GM18502 (cell line): ENCODE measurements around the gene NAA35.
"Not testable (repeated sequence)": the region's sequence is repeated elsewhere in the genome, so short reads cannot be mapped to it uniquely, and the experiment has no call there.

ENCODE experiments used
- ATAC-seq: cut with Tn5 transposase; IDR thresholded peaks from one replicate; pipeline ENCODE4 v1.9.1; 2021; ENCODE audit warnings: mild to moderate bottlenecking; ENCODE audit not compliant: unreplicated experiment, poor library complexity

NAA35 gene

DNA sequence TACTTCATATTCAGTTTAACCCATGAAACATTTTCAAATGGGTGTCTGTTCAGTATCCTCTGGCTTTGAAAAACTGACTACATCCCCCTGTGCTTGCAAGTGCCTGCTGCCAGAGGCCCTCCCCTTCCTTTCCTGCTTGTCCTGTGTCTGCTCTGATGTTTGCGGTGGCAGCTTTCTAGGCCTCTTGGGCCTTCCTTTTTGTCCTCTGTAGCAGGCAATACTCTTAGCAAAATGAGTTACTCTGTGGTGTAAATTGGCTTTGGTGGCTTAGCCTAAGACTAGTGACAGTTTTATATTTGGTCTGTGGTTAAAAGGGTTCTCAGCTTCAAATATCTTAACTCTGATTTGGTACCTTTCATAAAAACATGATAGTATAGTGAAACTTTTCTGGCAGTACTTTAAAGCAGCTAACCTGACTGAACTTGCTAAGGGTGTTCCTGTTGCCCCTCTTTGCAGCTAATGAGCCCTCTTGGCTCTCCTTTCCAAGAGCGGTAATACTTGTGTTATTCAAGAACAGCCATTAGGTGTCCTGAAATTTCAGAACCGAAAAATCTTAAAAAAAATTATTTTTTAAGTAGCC lies 81.8 kb downstream of the NAA35 start:
- ATAC-seq: no peak

DNA sequence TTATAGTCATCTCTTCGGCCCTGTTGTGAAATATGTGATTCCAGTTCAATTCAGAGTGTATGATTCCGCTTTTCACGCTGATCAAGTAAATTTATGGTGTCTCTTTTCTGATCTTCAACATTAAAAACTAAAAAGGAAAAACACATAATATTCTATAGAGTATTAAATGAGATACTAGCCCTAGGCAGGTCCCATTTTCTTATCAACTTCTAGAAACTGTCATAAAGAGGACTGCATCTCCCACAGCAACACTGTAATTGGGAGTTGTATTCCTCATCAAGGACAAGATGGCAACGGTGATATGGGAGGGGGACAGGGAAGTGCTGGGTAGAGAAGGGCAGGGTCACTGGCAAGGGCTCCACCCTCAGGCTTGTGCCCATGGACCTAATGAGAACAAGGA lies 86.8 kb downstream of the NAA35 start:
- ATAC-seq: no peak

DNA sequence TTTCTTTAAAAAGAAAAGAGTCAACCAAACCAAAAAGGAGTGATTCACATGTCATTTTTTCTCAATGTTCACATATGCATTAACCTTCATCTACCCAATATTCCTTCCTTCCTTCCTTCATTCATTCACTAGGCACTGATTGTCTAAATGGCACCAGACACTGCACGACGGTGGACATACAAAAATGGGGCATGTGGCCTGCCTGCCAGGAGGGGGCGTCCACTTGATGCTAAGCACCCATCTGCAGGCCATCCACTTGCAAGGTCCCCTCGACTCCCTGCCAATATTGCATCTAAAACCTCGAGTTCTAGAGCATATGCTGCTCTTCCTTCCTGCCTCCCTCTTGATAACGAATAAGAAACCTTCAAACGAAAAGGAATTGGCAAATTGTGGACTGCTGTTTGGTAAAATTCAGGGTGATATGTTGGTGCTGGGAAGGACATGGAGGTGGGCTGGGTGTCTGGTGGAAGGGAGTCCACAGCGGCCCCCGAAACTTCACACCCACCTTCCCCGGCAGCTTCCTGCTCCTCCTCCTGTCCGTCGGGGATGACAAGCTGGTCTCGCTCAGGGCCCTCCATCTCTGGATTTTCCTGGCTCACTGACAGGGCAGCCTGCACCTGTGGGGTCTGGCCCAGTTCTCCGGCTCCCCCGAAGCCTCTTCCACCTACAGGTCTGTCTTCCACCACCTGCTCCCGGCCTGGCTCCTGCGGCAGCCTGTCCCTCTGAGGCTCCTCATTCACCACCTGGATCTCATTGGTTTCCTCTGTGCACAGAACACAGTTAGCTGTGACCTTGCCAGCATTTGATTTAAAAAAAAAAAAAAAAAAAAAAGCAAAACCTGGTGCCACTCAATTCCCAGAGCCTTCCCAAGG lies 94.2 kb downstream of the NAA35 start:
- no peak for ATAC-seq

DNA sequence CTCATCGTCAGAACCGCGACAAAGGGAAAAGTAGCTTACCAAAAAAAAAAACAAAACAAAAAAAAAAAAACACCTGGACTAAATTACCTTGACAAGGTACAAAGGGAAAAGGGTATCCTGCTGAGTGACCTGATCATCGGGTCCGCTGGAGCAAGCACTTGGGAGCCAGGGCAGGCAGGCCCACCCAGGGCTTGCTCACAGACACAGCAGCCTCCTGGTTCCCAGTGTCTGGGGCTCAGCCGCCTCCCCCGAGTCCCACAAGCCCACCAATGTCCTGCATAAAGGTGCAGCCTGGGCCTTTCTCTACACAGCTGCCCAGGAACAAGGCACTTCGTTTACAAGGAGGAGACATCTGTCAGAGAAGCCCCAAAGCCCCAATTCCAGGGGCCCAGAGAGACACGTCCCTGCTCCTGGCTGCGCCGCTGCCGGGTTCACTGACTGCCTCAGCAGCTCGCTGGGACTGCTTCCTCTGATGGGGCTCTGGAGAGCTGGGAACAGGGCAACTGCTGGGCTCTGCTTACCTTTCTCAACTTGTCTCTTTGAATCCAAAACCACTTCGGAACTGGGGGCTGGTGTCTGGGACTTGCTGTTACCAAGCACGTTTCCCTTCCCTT lies 95.0 kb downstream of the NAA35 start:
- no peak for ATAC-seq

DNA sequence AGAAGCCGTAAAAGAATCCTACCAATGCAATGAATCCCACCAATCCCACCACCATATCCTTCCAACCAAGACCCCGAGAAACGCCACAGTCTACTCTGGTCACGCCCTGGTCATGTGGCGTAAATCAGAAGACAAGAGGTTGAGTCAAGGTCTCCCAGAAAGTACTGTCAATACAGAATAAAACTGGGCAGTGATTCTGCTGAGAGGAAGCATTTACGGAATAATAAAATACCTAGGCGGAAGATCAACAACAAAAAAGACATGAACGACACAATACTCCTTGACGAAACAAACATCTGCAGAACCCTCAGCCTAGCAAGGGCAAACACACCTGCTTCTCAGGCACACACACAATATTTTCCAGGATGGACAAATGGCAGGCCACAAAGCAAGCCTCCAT lies 95.6 kb downstream of the NAA35 start:
- no peak for ATAC-seq

GRCh38 chr9:86039991-86040860 lies 99.3 kb downstream of the NAA35 start:
- no peak for ATAC-seq

GRCh38 chr9:86040861-86041155 lies 99.9 kb downstream of the NAA35 start:
- no peak for ATAC-seq

- no peak for ATAC-seq
Measured at GRCh38 chr9:86041311-86041741, 100.4 kb downstream of the NAA35 start.

GRCh38 chr9:86042199-86042978 lies 101.4 kb downstream of the NAA35 start:
- ATAC-seq: no peak

DNA sequence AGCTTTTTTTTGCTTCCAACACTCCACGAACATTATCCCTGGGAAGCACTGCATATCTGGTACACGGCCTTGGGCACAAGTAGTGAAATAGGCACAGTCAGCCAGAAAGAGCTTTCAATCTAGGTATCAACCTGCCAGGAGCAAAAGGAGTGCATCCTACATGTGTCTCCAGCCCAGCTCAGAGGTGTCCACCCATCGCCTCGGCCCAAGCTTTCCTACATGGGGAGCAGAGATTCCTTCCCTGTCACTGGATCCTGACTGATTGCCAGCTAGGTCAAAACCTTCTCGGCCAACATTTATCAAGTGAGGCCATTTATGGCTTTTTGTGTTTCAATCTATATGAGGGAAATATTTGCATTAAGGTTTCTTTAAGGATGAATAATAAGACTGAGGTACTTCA lies 102.6 kb downstream of the NAA35 start:
- ATAC-seq: no peak

GRCh38 chr9:86043999-86044398 lies 103.1 kb downstream of the NAA35 start:
- no peak for ATAC-seq

GRCh38 chr9:86045654-86046053 lies 104.7 kb downstream of the NAA35 start:
- no peak for ATAC-seq

GRCh38 chr9:86046071-86046636 lies 105.2 kb downstream of the NAA35 start:
- ATAC-seq: no peak

- ATAC-seq: no peak
Measured at GRCh38 chr9:86046930-86047341, 106.0 kb downstream of the NAA35 start.

- ATAC-seq: no peak
Measured at GRCh38 chr9:86047361-86047760, 106.4 kb downstream of the NAA35 start.

DNA sequence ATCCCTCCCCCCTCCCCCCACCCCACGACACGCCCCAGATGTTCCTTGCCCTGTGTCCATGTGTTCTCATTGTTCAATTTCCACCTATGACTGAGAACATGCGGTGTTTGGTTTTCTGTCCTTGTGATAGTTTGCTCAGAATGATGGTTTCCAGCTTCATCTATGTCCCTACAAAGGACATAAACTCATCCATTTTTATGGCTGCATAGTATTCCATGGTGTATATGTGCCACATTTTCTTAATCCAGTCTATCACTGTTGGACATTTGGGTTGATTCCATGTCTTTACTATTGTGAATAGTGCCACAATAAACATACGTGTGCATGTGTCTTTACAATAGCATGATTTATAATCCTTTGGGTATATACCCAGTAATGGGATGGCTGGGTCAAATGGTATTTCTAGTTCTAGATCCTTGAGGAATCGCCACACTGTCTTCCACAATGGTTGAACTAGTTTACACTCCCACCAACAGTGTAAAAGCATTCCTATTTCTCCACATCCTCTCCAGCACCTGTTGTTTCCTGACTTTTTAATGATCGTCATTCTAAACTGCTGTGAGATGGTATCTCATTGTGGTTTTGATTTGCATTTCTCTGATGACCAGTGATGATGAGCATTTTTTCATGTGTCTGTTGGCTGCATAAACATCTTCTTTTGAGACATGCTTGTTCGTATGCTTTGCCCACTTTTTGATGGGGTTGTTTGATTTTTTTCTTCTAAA lies 107.2 kb downstream of the NAA35 start:
- ATAC-seq: not testable (repeated sequence)

DNA sequence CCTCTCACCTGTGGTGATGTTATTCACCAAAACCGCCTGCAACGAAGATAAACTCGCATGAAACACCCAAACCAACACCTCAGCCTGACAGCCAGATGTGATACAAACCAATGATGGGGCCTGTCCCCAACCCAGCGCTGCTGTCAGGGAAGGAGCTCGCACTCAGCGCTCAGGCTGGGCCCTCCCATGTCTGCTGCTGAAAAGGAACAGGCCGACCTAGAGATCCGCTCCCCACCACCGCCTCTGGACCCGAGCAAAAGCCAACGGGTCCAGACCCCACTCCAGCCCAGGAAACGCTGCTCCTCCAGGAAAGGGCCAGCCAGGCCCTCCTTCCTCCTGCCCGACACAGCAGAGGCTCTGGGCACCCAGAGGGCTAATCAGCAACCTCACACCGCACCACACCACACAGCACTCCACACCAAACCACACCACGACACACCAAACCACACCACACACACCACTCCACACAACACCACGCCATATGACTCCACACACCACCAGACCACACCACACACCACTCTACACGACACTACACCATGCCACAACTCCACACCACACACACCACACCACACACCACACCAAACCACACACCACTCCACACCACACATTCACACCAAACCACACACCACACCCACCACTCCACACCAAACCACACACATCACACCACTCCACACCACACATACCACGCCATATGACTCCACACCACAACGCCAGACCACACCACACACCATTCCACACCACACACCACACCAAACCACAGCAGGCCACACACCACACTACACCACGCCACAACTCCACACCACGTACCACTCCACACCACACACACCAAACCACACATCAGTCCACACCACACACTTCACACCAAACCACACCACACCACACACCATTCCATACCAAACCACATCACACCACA lies 111.9 kb downstream of the NAA35 start:
- ATAC-seq: no peak

- ATAC-seq: no peak
Measured at GRCh38 chr9:86054695-86055094, 113.7 kb downstream of the NAA35 start.
